ENCODE measurements around the gene FAM3C. TPM values are rescaled to one million over a fixed set of nuclear protein-coding genes. Genes with fewer than 3 reads are reported as not detected.

FAM3C gene
- total RNA-seq, 1 experiment from 2014 or later: 37.9 TPM

- H3K79me2 ChIP-seq (ENCODE audit: low read length): no peaks in the 10 kb centered on the region
- H4K20me1 ChIP-seq (ENCODE audit: low read length): no peaks in the 10 kb centered on the region
- 0 out of 2 replicates have a peak overlapping the region, but pooled peaks have one; percentile 12 for H2AFZ ChIP-seq (ENCODE audit: low read length)
- no peak for ATAC-seq
- H3K27ac ChIP-seq (ENCODE audit: low read length): no peak overlapping the region
- no peaks in the 10 kb centered on the region for H3K9me2 ChIP-seq (replicated peaks; ENCODE audit: low read length)
- H3K4me2 ChIP-seq (ENCODE audit: low read length): no peak overlapping the region
- H3F3A ChIP-seq (ENCODE audit: low read length, unreplicated experiment): no peaks in the 10 kb centered on the region
- no peaks in the 10 kb centered on the region for H3K36me3 ChIP-seq (ENCODE audit: low read depth, low read length)
- H3K4me3 ChIP-seq (ENCODE audit: low read length): no peak overlapping the region
- CTCF ChIA-PET: no interaction called here
- no peak overlapping the region for H3K9ac ChIP-seq (ENCODE audit: low read length)
- POLR2A ChIA-PET (ENCODE audit: unreplicated experiment): no interaction called here
- no peak for DNase-seq
- H3K4me1 ChIP-seq (ENCODE audit: insufficient read depth, low read length): peaks cover 11% of the 10 kb centered on the region
- no peaks in the 10 kb centered on the region for H3K27me3 ChIP-seq (ENCODE audit: low read length)
- intact Hi-C loops (cut with micrococcal nuclease): no loop called here
- TF ChIP-seq CTCF (conservative IDR thresholded peaks at IDR 0.05; ENCODE audit: low read depth, low read length): no peak
- TF ChIP-seq EZH2 (IDR thresholded peaks at IDR 0.05; ENCODE audit: low read length, unreplicated experiment): no peak
- TF ChIP-seq EZH2phosphoT487 (IDR thresholded peaks at IDR 0.05; ENCODE audit: borderline replicate concordance, low read length): no peak
- no TSS peak for BruUV-seq (replicated peaks)
- no peaks in the 10 kb centered on the region for H3K9me3 ChIP-seq (ENCODE audit: low read length)
Observed at GRCh38 chr7:121419201-121420148, 23.4 kb upstream of the FAM3C start.

DNA sequence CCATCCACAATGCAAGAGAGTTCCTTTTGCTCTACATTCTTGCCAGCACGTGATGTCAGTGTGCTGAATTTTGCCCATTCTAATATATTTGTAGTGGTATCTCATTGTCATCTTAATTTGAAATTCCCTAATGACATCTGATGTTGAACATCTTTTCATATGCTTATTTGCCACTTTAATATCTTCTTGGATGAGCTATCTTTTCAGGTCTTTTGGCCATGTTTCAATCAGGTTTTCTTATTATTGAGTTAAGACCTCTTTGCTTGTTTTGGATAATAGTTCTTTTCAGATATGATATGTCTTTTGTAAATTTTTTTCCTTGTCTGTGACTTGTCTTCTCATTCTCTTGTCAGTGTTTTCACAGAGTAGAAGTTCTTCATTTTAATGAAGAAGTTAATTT is 20.4 kb upstream of the FAM3C start:
- no peak overlapping the region for H3K4me2 ChIP-seq (ENCODE audit: low read length)
- no peak overlapping the region for H3K27ac ChIP-seq (ENCODE audit: low read length)
- no peak overlapping the region for H3K9ac ChIP-seq (ENCODE audit: low read length)
- H3F3A ChIP-seq (ENCODE audit: low read length, unreplicated experiment): no peaks in the 10 kb centered on the region
- ChIA-PET POLR2A (ENCODE audit: unreplicated experiment) (no interaction called here), CTCF (no interaction called here)
- no peak overlapping the region for H3K4me3 ChIP-seq (ENCODE audit: low read length)
- no peaks in the 10 kb centered on the region for H3K36me3 ChIP-seq (ENCODE audit: low read depth, low read length)
- intact Hi-C loops (cut with micrococcal nuclease): no loop called here
- peaks cover 10% of the 10 kb centered on the region for H3K4me1 ChIP-seq (ENCODE audit: insufficient read depth, low read length)
- no peak for DNase-seq
- no peak for TF ChIP-seq CTCF (conservative IDR thresholded peaks at IDR 0.05; ENCODE audit: low read depth, low read length)
- no peak for TF ChIP-seq EZH2phosphoT487 (IDR thresholded peaks at IDR 0.05; ENCODE audit: borderline replicate concordance, low read length)
- no peak for TF ChIP-seq EZH2 (IDR thresholded peaks at IDR 0.05; ENCODE audit: low read length, unreplicated experiment)
- ATAC-seq: no peak
- no peaks in the 10 kb centered on the region for H3K27me3 ChIP-seq (ENCODE audit: low read length)
- no peaks in the 10 kb centered on the region for H3K79me2 ChIP-seq (ENCODE audit: low read length)
- no peaks in the 10 kb centered on the region for H3K9me2 ChIP-seq (replicated peaks; ENCODE audit: low read length)
- no TSS peak for BruUV-seq (replicated peaks)
- no peaks in the 10 kb centered on the region for H4K20me1 ChIP-seq (ENCODE audit: low read length)
- no peaks in the 10 kb centered on the region for H3K9me3 ChIP-seq (ENCODE audit: low read length)
- no peak overlapping the region for H2AFZ ChIP-seq (ENCODE audit: low read length)

GRCh38 chr7:121414436-121414835 is 18.3 kb upstream of the FAM3C start:
- Histone ChIP-seq H3K4me1 (ENCODE audit: insufficient read depth, low read length) (no peaks in the 10 kb centered on the region), H3K27me3 (ENCODE audit: low read length) (no peaks in the 10 kb centered on the region), H3K79me2 (ENCODE audit: low read length) (no peaks in the 10 kb centered on the region), H3K9ac (ENCODE audit: low read length) (no peak overlapping the region), H3K4me2 (ENCODE audit: low read length) (no peak overlapping the region), H3K27ac (ENCODE audit: low read length) (no peak overlapping the region), H3K9me3 (ENCODE audit: low read length) (no peaks in the 10 kb centered on the region), H4K20me1 (ENCODE audit: low read length) (no peaks in the 10 kb centered on the region), H3K4me3 (ENCODE audit: low read length) (no peak overlapping the region), H2AFZ (ENCODE audit: low read length) (no peak overlapping the region), H3K36me3 (ENCODE audit: low read depth, low read length) (no peaks in the 10 kb centered on the region), H3K9me2 (replicated peaks; ENCODE audit: low read length) (no peaks in the 10 kb centered on the region), H3F3A (ENCODE audit: low read length, unreplicated experiment) (no peaks in the 10 kb centered on the region)
- CTCF ChIA-PET: no interaction called here
- BruUV-seq (replicated peaks): no TSS peak
- intact Hi-C loops (cut with micrococcal nuclease): no loop called here
- ATAC-seq (no peak), DNase-seq (no peak)
- POLR2A ChIA-PET (ENCODE audit: unreplicated experiment): no interaction called here
- TF ChIP-seq EZH2phosphoT487 (IDR thresholded peaks at IDR 0.05; ENCODE audit: borderline replicate concordance, low read length): no peak
- no peak for TF ChIP-seq EZH2 (IDR thresholded peaks at IDR 0.05; ENCODE audit: low read length, unreplicated experiment)
